MCF 10A (cell line): ENCODE measurements around the gene RNF31. TPM values are rescaled to one million over a fixed set of nuclear protein-coding genes. Genes with fewer than 3 reads are reported as not detected.

Experiments used
- BruUV-seq: library from RNA; stranded (reverse); fragments of 400-500 nt; replicated peaks from 2 replicates; lab custom pipeline; 2021; lab: Mats Ljungman, UMichigan
- CTCF ChIA-PET: fragments of 300-600 bp; sonication (Branson Sonifier 250); formaldehyde crosslinking; extraction: SDS; loops from one replicate; lab custom pipeline; 2021; ENCODE audit warnings: antibody characterized with exemption, inconsistent platforms; lab: Yijun Ruan, JAX
- POLR2A ChIA-PET: fragments of 300-600, 350-650 bp; sonication (Branson Sonifier 250); formaldehyde crosslinking; extraction: SDS; loops from one replicate; lab custom pipeline; 2020; ENCODE audit warnings: antibody characterized with exemption, inconsistent platforms; lab: Yijun Ruan, JAX
- DNase-seq: peaks from one replicate; pipeline ENCODE4 v3.0.0-alpha.2; 2018; ENCODE audit not compliant: unreplicated experiment
- H3K27ac Mint-ChIP-seq: one replicate; pipeline ENCODE4 v1.8.0; 2022; ENCODE audit warnings: mild to moderate bottlenecking, low read depth, mixed read lengths; ENCODE audit not compliant: unreplicated experiment
- H3K27me3 Mint-ChIP-seq: one replicate; pipeline ENCODE4 v1.8.0; 2022; ENCODE audit warnings: mixed read lengths; ENCODE audit not compliant: insufficient read depth, unreplicated experiment
- H3K36me3 Mint-ChIP-seq: one replicate; pipeline ENCODE4 v1.8.0; 2022; ENCODE audit warnings: mild to moderate bottlenecking, moderate library complexity, mixed read lengths; ENCODE audit not compliant: insufficient read depth, unreplicated experiment
- H3K4me1 Mint-ChIP-seq: one replicate; pipeline ENCODE4 v1.8.0; 2022; ENCODE audit warnings: mixed read lengths; ENCODE audit not compliant: insufficient read depth, unreplicated experiment
- H3K4me3 Mint-ChIP-seq: one replicate; pipeline ENCODE4 v1.8.0; 2022; ENCODE audit warnings: mild to moderate bottlenecking, moderate library complexity, mixed read lengths; ENCODE audit not compliant: unreplicated experiment
- H3K9me3 Mint-ChIP-seq: one replicate; pipeline ENCODE4 v1.8.0; 2022; ENCODE audit warnings: mixed read lengths; ENCODE audit not compliant: unreplicated experiment
- CTCF ChIP-seq: fragments of 200-600 bp; IDR thresholded peaks from one replicate; pipeline ENCODE4 v1.8.0; 2022; ENCODE audit warnings: antibody characterized with exemption, mild to moderate bottlenecking; ENCODE audit not compliant: unreplicated experiment
- intact Hi-C: fragments of 100-400 bp; cut with micrococcal nuclease; formaldehyde crosslinking; loops from 2 replicates; pipeline ENCODE4 v1.14.1; 2022
- total RNA-seq: library from RNA; stranded (reverse); gene quantifications from 2 replicates; pipeline ENCODE4 v1.2.3, GENCODE V29; 2022

The RNF31 gene
- total RNA-seq, 1 experiment from 2014 or later = 67.4 TPM

- intact Hi-C loops = loop anchor here (2.0 kb wide), 4 partner anchors 15 to 131 kb away; partner anchors contain the start of genes DCAF11, IRF9, NRL and PCK2
- CTCF ChIA-PET = interaction anchor here (0.5 to 10.3 kb wide), 11 partner anchors 10 to 584 kb away, joined by 3 to 141 read pairs (median 4); partner anchors contain the start of genes CARMIL3, DCAF11, IRF9 and NRL
- H3K4me3 Mint-ChIP-seq = peak overlapping the region; percentile 98
- BruUV-seq = no TSS peak
- TF ChIP-seq CTCF = no peak
- peak overlapping the region; percentile 61 for H3K27ac Mint-ChIP-seq
- H3K9me3 Mint-ChIP-seq = no peaks in the 10 kb centered on the region
- no peaks in the 10 kb centered on the region for H3K27me3 Mint-ChIP-seq
- peaks cover 32% of the 10 kb centered on the region for H3K36me3 Mint-ChIP-seq
- POLR2A ChIA-PET = interaction anchor here (0.5 to 5.7 kb wide), 23 partner anchors 9 to 1004 kb away, joined by 3 to 114 read pairs (median 4); partner anchors contain the start of genes CHMP4A, DCAF11, GMPR2 and IPO4
- DNase-seq = no peak
- H3K4me1 Mint-ChIP-seq = peaks cover 5% of the 10 kb centered on the region
Measured at GRCh38 chr14:24145690-24146452, 1.4 kb upstream of the RNF31 start.

- BruUV-seq = no TSS peak
- intact Hi-C loops = loop anchor here (2.0 kb wide), 4 partner anchors 14 to 132 kb away; partner anchors contain the start of genes DCAF11, IRF9, NRL and PCK2
- CTCF ChIA-PET = interaction anchor here (0.5 to 10.3 kb wide), 12 partner anchors 9 to 1083 kb away, joined by 3 to 141 read pairs (median 4); partner anchors contain the start of genes DCAF11, IRF9, NRL and PCK2
- H3K4me1 Mint-ChIP-seq = peaks cover 5% of the 10 kb centered on the region
- peak within 1 kb of the TSS; percentile 98 for H3K4me3 Mint-ChIP-seq
- TF ChIP-seq CTCF = no peak
- peak within 1 kb of the TSS; percentile 61 for H3K27ac Mint-ChIP-seq
- POLR2A ChIA-PET = interaction anchor here (0.5 to 5.7 kb wide), 26 partner anchors 9 to 1052 kb away, joined by 3 to 114 read pairs (median 4); partner anchors contain the start of genes ACIN1, BCL2L2, CHMP4A and DCAF11
- no peaks in the 10 kb centered on the region for H3K9me3 Mint-ChIP-seq
- no peaks in the 10 kb centered on the region for H3K27me3 Mint-ChIP-seq
- DNase-seq = peak; percentile 98
- H3K36me3 Mint-ChIP-seq = peaks cover 34% of the 10 kb centered on the region
Measured at GRCh38 chr14:24146453-24146977, 783 bp upstream of the RNF31 start, which contains the start of gene PSME2. TSS of gene PSME2 (minus strand) at chr14:24146610. CDS start at chr14:24146581, 29 bp downstream.

GRCh38 chr14:24147761-24148428, 597 bp downstream of the RNF31 start:
- H3K4me1 Mint-ChIP-seq = no peaks in the 10 kb centered on the region
- intact Hi-C loops = loop anchor here (2.0 kb wide), 4 partner anchors 13 to 133 kb away; partner anchors contain the start of genes DCAF11, IRF9, NRL and PCK2
- peaks cover 48% of the 10 kb centered on the region for H3K36me3 Mint-ChIP-seq
- H3K27ac Mint-ChIP-seq = no peak overlapping the region
- TF ChIP-seq CTCF = no peak
- TSS peak; percentile 56 for BruUV-seq
- no peak for DNase-seq
- H3K27me3 Mint-ChIP-seq = no peaks in the 10 kb centered on the region
- ChIA-PET CTCF (interaction anchor here (0.6 to 10.3 kb wide), 6 partner anchors 10 to 560 kb away, joined by 3 to 141 read pairs (median 4); partner anchors contain the start of gene IRF9), POLR2A (interaction anchor here (0.7 to 5.7 kb wide), 15 partner anchors 8 to 124 kb away, joined by 3 to 114 read pairs (median 13); partner anchors contain the start of genes CHMP4A, DCAF11, IPO4 and IRF9)
- H3K9me3 Mint-ChIP-seq = no peaks in the 10 kb centered on the region
- peak overlapping the region; percentile 98 for H3K4me3 Mint-ChIP-seq
